ENCODE data around the gene TMEM30B.
A peak's percentile ranks its signal among the peaks of the same experiment; 100 is the strongest.

The TMEM30B gene

GRCh38 chr14:61297581-61297980 is 16.4 kb upstream of the TMEM30B start:
- DNase-seq: no peak

- DNase-seq: no peak
Measured at GRCh38 chr14:61296719-61297502, 15.8 kb upstream of the TMEM30B start.

GRCh38 chr14:61296151-61296550 is 15.0 kb upstream of the TMEM30B start:
- DNase-seq: no peak

GRCh38 chr14:61290701-61291100 is 9.6 kb upstream of the TMEM30B start:
- no peak for DNase-seq

GRCh38 chr14:61288720-61289119 is 7.6 kb upstream of the TMEM30B start:
- DNase-seq: no peak

- no peak for DNase-seq
Measured at GRCh38 chr14:61288228-61288627, 7.1 kb upstream of the TMEM30B start.

- no peak for DNase-seq
Measured at GRCh38 chr14:61287196-61287595, 6.1 kb upstream of the TMEM30B start.

- no peak for DNase-seq
Measured at GRCh38 chr14:61285364-61285763, 4.2 kb upstream of the TMEM30B start.

- DNase-seq: no peak
Measured at GRCh38 chr14:61284001-61284400, 2.9 kb upstream of the TMEM30B start.

GRCh38 chr14:61282746-61283145 is 1.6 kb upstream of the TMEM30B start:
- DNase-seq: no peak

- no peak for DNase-seq
Measured at GRCh38 chr14:61281948-61282275, 774 bp upstream of the TMEM30B start.

GRCh38 chr14:61280526-61281185 is 482 bp downstream of the TMEM30B start:
- peak; percentile 67 for DNase-seq

GRCh38 chr14:61280092-61280525 is 1.0 kb downstream of the TMEM30B start:
- DNase-seq: peak; percentile 16

GRCh38 chr14:61279082-61279481 is 2.1 kb downstream of the TMEM30B start:
- no peak for DNase-seq

GRCh38 chr14:61277784-61278183 is 3.4 kb downstream of the TMEM30B start:
- no peak for DNase-seq

GRCh38 chr14:61277232-61277631 is 3.9 kb downstream of the TMEM30B start:
- no peak for DNase-seq

- DNase-seq: no peak
Measured at GRCh38 chr14:61271552-61271951, 9.6 kb downstream of the TMEM30B start.

- DNase-seq: no peak
Measured at GRCh38 chr14:61270714-61271113, 10.4 kb downstream of the TMEM30B start.

GRCh38 chr14:61269321-61270083 is 11.6 kb downstream of the TMEM30B start:
- peak; percentile 59 for DNase-seq

GRCh38 chr14:61268812-61269211 is 12.3 kb downstream of the TMEM30B start:
- DNase-seq: no peak

GRCh38 chr14:61266891-61267740 is 14.0 kb downstream of the TMEM30B start:
- DNase-seq: no peak

- DNase-seq: no peak
Measured at GRCh38 chr14:61266436-61266835, 14.7 kb downstream of the TMEM30B start.

- no peak for DNase-seq
Measured at GRCh38 chr14:61264651-61265050, 16.5 kb downstream of the TMEM30B start.

Measured in CD4-positive, alpha-beta T cell treated with Interferon gamma for 1 hour (primary cell).